ENCODE data around the gene KRTAP10-4. TPM values are rescaled to one million over a fixed set of nuclear protein-coding genes. Genes with fewer than 3 reads are reported as not detected.

KRTAP10-4 gene
- total and polyA plus RNA-seq, 10 of the 15 experiments (the other 5 are each of a cell fraction or from before 2014, with no cell fraction given): not detected

GRCh38 chr21:44572959-44573583 is 458 bp upstream of the KRTAP10-4 start:
- intact Hi-C loops (cut with micrococcal nuclease; ENCODE audit: unreplicated experiment) (no loop called here), in situ Hi-C loops (cut with MboI) (no loop called here)
- Histone ChIP-seq H3K27ac (ENCODE audit: control insufficient read depth, insufficient read depth) (no peak overlapping the region), H3K79me2 (ENCODE audit: control insufficient read depth, insufficient read depth, low read length) (no peaks in the 10 kb centered on the region), H3K9ac (ENCODE audit: control insufficient read depth, insufficient read depth, low read length) (no peak overlapping the region), H3K9me3 (replicated peaks; ENCODE audit: control insufficient read depth, insufficient read depth, low read length) (peaks cover 1% of the 10 kb centered on the region; the same call in 2 of the 3 replicates), H3K36me3 (ENCODE audit: control insufficient read depth in 2 of 2, insufficient read depth in 2 of 2, low read length in 1 of 2) (no peaks in the 10 kb centered on the region), H3K4me1 (ENCODE audit: control insufficient read depth, insufficient read depth, low read length) (no peaks in the 10 kb centered on the region), H2AFZ (ENCODE audit: control insufficient read depth, low read depth, low read length) (no peak overlapping the region), H3K4me2 (ENCODE audit: control insufficient read depth, insufficient read depth) (no peak overlapping the region), H3K27me3 (replicated peaks in 1 of 2; ENCODE audit: control insufficient read depth in 2 of 2, insufficient read depth in 2 of 2, low read length in 1 of 2) (no peaks in the 10 kb centered on the region), H4K20me1 (ENCODE audit: control insufficient read depth, insufficient read depth) (no peaks in the 10 kb centered on the region), H3K4me3 (no peak overlapping the region)
- BruUV-seq (replicated peaks): no TSS peak
- DNase-seq (ENCODE audit: low read depth, low spot score) (no peak), ATAC-seq (no peak), FAIRE-seq (no peak)
- TF ChIP-seq SREBF2 (IDR thresholded peaks at IDR 0.05; ENCODE audit: low read length): no peak
- TF ChIP-seq MXI1 (IDR thresholded peaks at IDR 0.05; ENCODE audit: low read depth, low read length): no peak
- TF ChIP-seq JUNB (IDR thresholded peaks at IDR 0.05): no peak
- TF ChIP-seq EZH2 (IDR thresholded peaks at IDR 0.05; ENCODE audit: borderline replicate concordance, control insufficient read depth, low read depth, low read length): no peak
- CTCF ChIA-PET: no interaction called here
- RAD21 ChIA-PET (ENCODE audit: unreplicated experiment): no interaction called here
- POLR2A ChIA-PET: no interaction called here
- WGBS (ENCODE audit: insufficient coverage, insufficient replicate concordance, low lambda C conversion rate, missing lambda C conversion rate): 37% methylated on average over 15 of the region's 15 CpGs
- SMC1A ChIA-PET (ENCODE audit: uncharacterized antibody, unreplicated experiment): no interaction called here

- Histone ChIP-seq H4K20me1 (ENCODE audit: control insufficient read depth, insufficient read depth) (no peaks in the 10 kb centered on the region), H3K4me3 (no peak overlapping the region), H3K4me1 (ENCODE audit: control insufficient read depth, insufficient read depth, low read length) (no peaks in the 10 kb centered on the region), H3K4me2 (ENCODE audit: control insufficient read depth, insufficient read depth) (no peak overlapping the region), H3K9ac (ENCODE audit: control insufficient read depth, insufficient read depth, low read length) (no peak overlapping the region), H3K36me3 (ENCODE audit: control insufficient read depth in 2 of 2, insufficient read depth in 2 of 2, low read length in 1 of 2) (no peaks in the 10 kb centered on the region), H2AFZ (ENCODE audit: control insufficient read depth, low read depth, low read length) (no peak overlapping the region), H3K9me3 (replicated peaks; ENCODE audit: control insufficient read depth, insufficient read depth, low read length) (peaks cover 1% of the 10 kb centered on the region; the same call in 2 of the 3 replicates), H3K27me3 (replicated peaks in 1 of 2; ENCODE audit: control insufficient read depth in 2 of 2, insufficient read depth in 2 of 2, low read length in 1 of 2) (no peaks in the 10 kb centered on the region), H3K79me2 (ENCODE audit: control insufficient read depth, insufficient read depth, low read length) (no peaks in the 10 kb centered on the region), H3K27ac (ENCODE audit: control insufficient read depth, insufficient read depth) (no peak overlapping the region)
- SMC1A ChIA-PET (ENCODE audit: uncharacterized antibody, unreplicated experiment): no interaction called here
- DNase-seq (ENCODE audit: low read depth, low spot score) (no peak), FAIRE-seq (no peak), ATAC-seq (no peak)
- CTCF ChIA-PET: no interaction called here
- 17% methylated on average over 21 of the region's 21 CpGs for WGBS (ENCODE audit: insufficient coverage, insufficient replicate concordance, low lambda C conversion rate, missing lambda C conversion rate)
- intact Hi-C loops (cut with micrococcal nuclease; ENCODE audit: unreplicated experiment) (no loop called here), in situ Hi-C loops (cut with MboI) (no loop called here)
- BruUV-seq (replicated peaks): no TSS peak
- POLR2A ChIA-PET: no interaction called here
- RAD21 ChIA-PET (ENCODE audit: unreplicated experiment): no interaction called here
- TF ChIP-seq CHD2 (IDR thresholded peaks at IDR 0.05; ENCODE audit: borderline replicate concordance, low read depth, low read length) (no peak), RFX5 (IDR thresholded peaks at IDR 0.05; ENCODE audit: low read depth, low read length) (no peak), GATAD2B (conservative IDR thresholded peaks at IDR 0.05; ENCODE audit: low read depth) (no peak), ZNF217 (IDR thresholded peaks at IDR 0.05) (no peak), JUND (IDR thresholded peaks at IDR 0.05; ENCODE audit: low read depth, low read length) (no peak), EED (IDR thresholded peaks at IDR 0.05; ENCODE audit: low read depth) (no peak), E2F4 (IDR thresholded peaks at IDR 0.05; ENCODE audit: low read depth, low read length) (no peak), SMC3 (IDR thresholded peaks at IDR 0.05; ENCODE audit: borderline replicate concordance, low read length) (no peak), HDAC2 (IDR thresholded peaks at IDR 0.05) (no peak), RELA (IDR thresholded peaks at IDR 0.05; ENCODE audit: borderline replicate concordance, partially characterized antibody) (no peak), SMAD5 (IDR thresholded peaks at IDR 0.05; ENCODE audit: low read depth) (no peak), BRCA1 (IDR thresholded peaks at IDR 0.05; ENCODE audit: low read depth, low read length) (no peak)
- TF ChIP-seq, protein P1, sequence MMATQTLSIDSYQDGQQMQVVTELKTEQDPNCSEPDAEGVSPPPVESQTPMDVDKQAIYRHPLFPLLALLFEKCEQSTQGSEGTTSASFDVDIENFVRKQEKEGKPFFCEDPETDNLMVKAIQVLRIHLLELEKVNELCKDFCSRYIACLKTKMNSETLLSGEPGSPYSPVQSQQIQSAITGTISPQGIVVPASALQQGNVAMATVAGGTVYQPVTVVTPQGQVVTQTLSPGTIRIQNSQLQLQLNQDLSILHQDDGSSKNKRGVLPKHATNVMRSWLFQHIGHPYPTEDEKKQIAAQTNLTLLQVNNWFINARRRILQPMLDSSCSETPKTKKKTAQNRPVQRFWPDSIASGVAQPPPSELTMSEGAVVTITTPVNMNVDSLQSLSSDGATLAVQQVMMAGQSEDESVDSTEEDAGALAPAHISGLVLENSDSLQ (IDR thresholded peaks at IDR 0.05): no peak
Observed at GRCh38 chr21:44574457-44575306, 1.2 kb downstream of the KRTAP10-4 start.

Measured in GM12878 (cell line).